Metanephros (tissue), 1 donor: ENCODE results near the gene NPNT. TPM values are rescaled to one million over a fixed set of nuclear protein-coding genes. Genes with fewer than 3 reads are reported as not detected.

Experiments
- total RNA-seq: library from RNA; depleted of rRNA; stranded (reverse); fragments of >200 nt; gene quantifications from one replicate; pipeline ENCODE4 v1.2.3, GENCODE V29; 2014

The NPNT gene
- total RNA-seq = 101 TPM

DNA sequence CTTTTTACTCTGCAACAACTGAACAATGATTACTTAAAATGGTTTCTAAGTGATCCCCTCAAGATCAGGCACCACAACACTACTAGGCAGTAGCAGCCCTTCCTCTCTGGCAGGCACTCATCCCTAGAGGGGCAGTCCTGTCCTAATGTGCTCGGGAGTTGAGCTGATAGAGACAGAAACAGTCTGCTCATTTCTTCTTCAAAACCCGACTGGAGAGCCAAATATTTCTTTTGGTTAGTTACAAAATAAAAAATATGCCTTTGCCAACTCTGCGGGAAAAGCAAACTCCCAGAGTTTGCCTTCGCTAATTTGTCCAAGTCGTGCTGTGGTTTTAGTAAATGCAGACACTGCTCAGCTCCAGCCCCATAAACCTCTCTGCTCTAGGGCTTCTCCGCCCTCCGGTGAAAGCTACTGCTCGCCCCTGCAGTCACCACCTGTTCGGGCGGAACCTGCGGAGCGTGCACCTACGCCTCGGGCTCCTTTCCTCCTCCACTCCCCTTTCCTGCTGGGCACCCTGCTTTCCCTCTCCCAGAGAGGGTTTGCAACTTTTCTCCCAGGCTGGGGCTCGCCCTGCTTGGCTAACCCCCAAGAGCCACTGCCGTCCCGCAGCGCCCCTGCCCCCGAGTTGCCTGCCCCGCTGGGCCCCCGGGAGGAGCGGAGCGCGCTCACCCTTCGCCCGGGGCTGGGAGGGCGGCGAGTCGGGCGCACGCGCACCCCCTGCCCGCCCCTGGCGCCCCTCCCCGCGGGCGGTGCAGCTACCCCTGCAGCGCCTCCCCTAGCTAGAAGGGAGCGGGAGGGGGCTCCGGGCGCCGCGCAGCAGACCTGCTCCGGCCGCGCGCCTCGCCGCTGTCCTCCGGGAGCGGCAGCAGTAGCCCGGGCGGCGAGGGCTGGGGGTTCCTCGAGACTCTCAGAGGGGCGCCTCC lies at the start of gene NPNT:
NPNT (plus strand) TSS at position 812 of the 923 bp plus-strand sequence. CDS start 182 bp downstream, outside the sequence.

Other genes with a start within 250 kb of the NPNT start
- gene INTS12, start 186.8 kb upstream of the NPNT start, total RNA-seq = 15.8 TPM
- 21.3 TPM for gene GSTCD, start 186.7 kb upstream of the NPNT start, total RNA-seq